A673 (cell line): Measurements from ENCODE around the gene EP300. TPM values are rescaled to one million over a fixed set of nuclear protein-coding genes. Genes with fewer than 3 reads are reported as not detected.

ENCODE experiments used
- BruUV-seq: library from RNA; stranded (reverse); fragments of 400-500 nt; replicated peaks from 2 replicates; lab custom pipeline; 2021; lab: Mats Ljungman, UMichigan
- CTCF ChIA-PET: fragments of 300-600 bp; sonication (Branson Sonifier 250); formaldehyde crosslinking; loops from one replicate; lab custom pipeline; 2022; ENCODE audit warnings: antibody characterized with exemption; lab: Charles Lee
- POLR2A ChIA-PET: fragments of 300-600 bp; sonication (Branson Sonifier 250); formaldehyde crosslinking; loops from one replicate; lab custom pipeline; 2022; ENCODE audit warnings: antibody characterized with exemption; ENCODE audit not compliant: low non-redundant PET; lab: Charles Lee
- DNase-seq: peaks from one replicate; pipeline ENCODE4 v3.0.0-alpha.2; 2015; ENCODE audit warnings: low spot score
- H3K27ac ChIP-seq: fragments of 200-600 bp; sonication (generic); 2 replicates; pipeline ENCODE4 v1.5.1; 2016; ENCODE audit warnings: mixed run types, low read depth, mild to moderate bottlenecking, mixed read lengths, antibody characterized with exemption, low read length; ENCODE audit not compliant: poor library complexity, severe bottlenecking
- H3K27me3 ChIP-seq: fragments of 200-600 bp; sonication (generic); replicated peaks from 2 replicates; pipeline ENCODE4 v1.6.1; 2017; ENCODE audit warnings: mixed run types, low read depth, mild to moderate bottlenecking, mixed read lengths, antibody characterized with exemption, low read length; ENCODE audit not compliant: insufficient read depth, poor library complexity
- H3K36me3 ChIP-seq: fragments of 200-600 bp; sonication (generic); 2 replicates; pipeline ENCODE4 v1.6.1; 2016; ENCODE audit warnings: mixed run types, mild to moderate bottlenecking, mixed read lengths, antibody characterized with exemption, low read length; ENCODE audit not compliant: insufficient read depth, poor library complexity, severe bottlenecking
- H3K4me1 ChIP-seq: fragments of 200-600 bp; sonication (generic); 2 replicates; pipeline ENCODE4 v1.6.1; 2017; ENCODE audit warnings: mixed run types, mild to moderate bottlenecking, mixed read lengths, antibody characterized with exemption, low read length; ENCODE audit not compliant: insufficient read depth, poor library complexity, severe bottlenecking
- H3K4me3 ChIP-seq: fragments of 200-600 bp; sonication (generic); 2 replicates; pipeline ENCODE4 v1.5.1; 2016; ENCODE audit warnings: low read depth, mixed run types, mild to moderate bottlenecking, mixed read lengths, low read length; ENCODE audit not compliant: poor library complexity, severe bottlenecking
- H3K9me3 ChIP-seq: fragments of 200-600 bp; sonication (generic); 2 replicates; pipeline ENCODE4 v1.6.1; 2016; ENCODE audit warnings: mixed run types, low read depth, mild to moderate bottlenecking, mixed read lengths, antibody characterized with exemption, low read length; ENCODE audit not compliant: poor library complexity, severe bottlenecking
- CTCF ChIP-seq: fragments of 300-800, 200-600 bp; sonication (generic); conservative IDR thresholded peaks from 2 replicates; pipeline ENCODE4 v1.5.1; 2017; ENCODE audit warnings: low read depth, mild to moderate bottlenecking, antibody characterized with exemption, low read length, moderate library complexity, mixed read lengths
- EZH2 ChIP-seq: fragments of 200-600 bp; sonication (generic); IDR thresholded peaks from 2 replicates; pipeline ENCODE4 v1.6.1; 2017; ENCODE audit warnings: borderline replicate concordance, low read depth, mild to moderate bottlenecking, mixed read lengths, antibody characterized with exemption, low read length; ENCODE audit not compliant: poor library complexity, severe bottlenecking
- intact Hi-C: fragments of 100-400 bp; cut with micrococcal nuclease; formaldehyde crosslinking; loops from one replicate; pipeline ENCODE4 v1.10.0; 2022; ENCODE audit not compliant: unreplicated experiment
- total RNA-seq: library from RNA; stranded (reverse); gene quantifications from 2 replicates; pipeline ENCODE4 v1.2.3, GENCODE V29; 2021

The EP300 gene
- total RNA-seq, 1 experiment from 2014 or later, result 85.6 TPM

- ChIA-PET CTCF (no interaction called here), POLR2A (no interaction called here)
- Histone ChIP-seq H3K27ac (no peak overlapping the region), H3K4me1 (no peaks in the 10 kb centered on the region), H3K4me3 (no peak overlapping the region), H3K27me3 (no peaks in the 10 kb centered on the region), H3K36me3 (no peaks in the 10 kb centered on the region), H3K9me3 (no peaks in the 10 kb centered on the region)
- BruUV-seq, result no TSS peak
- no peak for TF ChIP-seq CTCF
- no peak for TF ChIP-seq EZH2
- intact Hi-C loops, result no loop called here
- DNase-seq, result no peak
Measured at GRCh38 chr22:41070665-41071331, 21.6 kb upstream of the EP300 start.

GRCh38 chr22:41074061-41074460 lies 18.3 kb upstream of the EP300 start:
- no peak for DNase-seq

GRCh38 chr22:41074466-41074865 lies 17.9 kb upstream of the EP300 start:
- no peaks in the 10 kb centered on the region for H3K27me3 ChIP-seq
- no peak overlapping the region for H3K4me3 ChIP-seq
- no TSS peak for BruUV-seq
- no peaks in the 10 kb centered on the region for H3K36me3 ChIP-seq
- no peaks in the 10 kb centered on the region for H3K4me1 ChIP-seq
- intact Hi-C loops, result no loop called here
- no peak for DNase-seq
- CTCF ChIA-PET, result no interaction called here
- no peak overlapping the region for H3K27ac ChIP-seq
- no peaks in the 10 kb centered on the region for H3K9me3 ChIP-seq
- POLR2A ChIA-PET, result no interaction called here
- TF ChIP-seq CTCF (no peak), EZH2 (no peak)

More at GRCh38 chr22:41074061-41074460, 18.3 kb upstream of the EP300 start:
- TF ChIP-seq CTCF (no peak), EZH2 (no peak)
- H3K27me3 ChIP-seq, result no peaks in the 10 kb centered on the region
- BruUV-seq, result no TSS peak
- no peaks in the 10 kb centered on the region for H3K36me3 ChIP-seq
- intact Hi-C loops, result no loop called here
- no peaks in the 10 kb centered on the region for H3K4me1 ChIP-seq
- no peak overlapping the region for H3K27ac ChIP-seq
- no peaks in the 10 kb centered on the region for H3K9me3 ChIP-seq
- H3K4me3 ChIP-seq, result no peak overlapping the region
- CTCF ChIA-PET, result no interaction called here
- POLR2A ChIA-PET, result no interaction called here
